KMS-11 (cell line): ENCODE data around the gene ZNF333.

Experiments
- H2AFZ ChIP-seq: fragments of 200-600 bp; sonication (generic); 2 replicates; pipeline ENCODE4 v1.6.1; 2016; ENCODE audit warnings: antibody characterized with exemption, mixed run types, low read depth
- H3K27ac ChIP-seq: fragments of 200-600 bp; sonication (generic); 2 replicates; pipeline ENCODE4 v1.6.1; 2016; ENCODE audit warnings: mild to moderate bottlenecking, mixed run types
- H3K27me3 ChIP-seq: fragments of 200-600 bp; sonication (generic); 2 replicates; pipeline ENCODE4 v1.6.1; 2017; ENCODE audit warnings: mild to moderate bottlenecking, low read depth, mixed run types, moderate library complexity; ENCODE audit not compliant: insufficient read depth
- H3K36me3 ChIP-seq: fragments of 200-600 bp; sonication (generic); 2 replicates; pipeline ENCODE4 v1.6.1; 2017; ENCODE audit warnings: mild to moderate bottlenecking, mixed run types; ENCODE audit not compliant: insufficient read depth
- H3K4me1 ChIP-seq: fragments of 200-600 bp; sonication (generic); 2 replicates; pipeline ENCODE4 v1.6.1; 2016; ENCODE audit warnings: mild to moderate bottlenecking, low read depth, mixed run types; ENCODE audit not compliant: poor library complexity, severe bottlenecking
- H3K4me2 ChIP-seq: fragments of 200-600 bp; sonication (generic); 2 replicates; pipeline ENCODE4 v1.7.0; 2016; ENCODE audit warnings: mild to moderate bottlenecking, mixed run types
- H3K4me3 ChIP-seq: fragments of 200-600 bp; sonication (generic); IDR thresholded peaks from 2 replicates; pipeline ENCODE4 v1.6.1; 2017; ENCODE audit warnings: low read depth, low read length, mixed read lengths; ENCODE audit not compliant: insufficient read depth
- H3K79me2 ChIP-seq: fragments of 200-600 bp; sonication (generic); 2 replicates; pipeline ENCODE4 v1.6.1; 2016; ENCODE audit warnings: low read depth, mixed run types; ENCODE audit not compliant: insufficient read depth
- H3K9ac ChIP-seq: fragments of 200-600 bp; sonication (generic); 2 replicates; pipeline ENCODE4 v1.6.1; 2016; ENCODE audit warnings: mild to moderate bottlenecking, mixed run types
- H4K20me1 ChIP-seq: fragments of 200-600 bp; sonication (generic); 2 replicates; pipeline ENCODE4 v1.6.1; 2016; ENCODE audit warnings: mild to moderate bottlenecking, mixed run types; ENCODE audit not compliant: insufficient read depth
- CTCF ChIP-seq: fragments of 200-600 bp; sonication (generic); conservative IDR thresholded peaks from 2 replicates; pipeline ENCODE4 v1.6.1; 2017; ENCODE audit warnings: low read depth, mild to moderate bottlenecking, antibody characterized with exemption, low read length, moderate library complexity, mixed read lengths

The ZNF333 gene

GRCh38 chr19:14722127-14722526, 32.3 kb downstream of the ZNF333 start:
- H3K4me1 ChIP-seq: no peaks in the 10 kb centered on the region
- H3K36me3 ChIP-seq: no peaks in the 10 kb centered on the region
- H3K27me3 ChIP-seq: peaks cover 4% of the 10 kb centered on the region; the same call in 1 of the 2 replicates

GRCh38 chr19:14728595-14728994, 38.7 kb downstream of the ZNF333 start:
- Histone ChIP-seq H3K4me1 (no peaks in the 10 kb centered on the region), H3K27me3 (peaks cover 4% of the 10 kb centered on the region; the same call in 1 of the 2 replicates), H3K36me3 (no peaks in the 10 kb centered on the region), H2AFZ (no peak overlapping the region), H3K79me2 (no peaks in the 10 kb centered on the region), H3K4me2 (no peak overlapping the region), H4K20me1 (no peaks in the 10 kb centered on the region), H3K27ac (no peak overlapping the region), H3K4me3 (no peak overlapping the region), H3K9ac (no peak overlapping the region)
- TF ChIP-seq CTCF: no peak

More at GRCh38 chr19:14722127-14722526, 32.3 kb downstream of the ZNF333 start:
- Histone ChIP-seq H3K4me2 (no peak overlapping the region), H3K9ac (no peak overlapping the region), H2AFZ (no peak overlapping the region), H3K4me3 (no peak overlapping the region), H3K27ac (no peak overlapping the region), H3K79me2 (no peaks in the 10 kb centered on the region), H4K20me1 (no peaks in the 10 kb centered on the region)
- no peak for TF ChIP-seq CTCF

GRCh38 chr19:14731200-14731599, 41.4 kb downstream of the ZNF333 start:
- Histone ChIP-seq H3K4me1 (no peaks in the 10 kb centered on the region), H3K4me2 (no peak overlapping the region), H3K27ac (no peak overlapping the region), H3K4me3 (no peak overlapping the region), H3K9ac (no peak overlapping the region), H2AFZ (no peak overlapping the region), H4K20me1 (no peaks in the 10 kb centered on the region), H3K36me3 (no peaks in the 10 kb centered on the region), H3K27me3 (peaks cover 6% of the 10 kb centered on the region; the same call in 1 of the 2 replicates), H3K79me2 (no peaks in the 10 kb centered on the region)
- TF ChIP-seq CTCF: no peak

GRCh38 chr19:14732510-14732909, 42.7 kb downstream of the ZNF333 start:
- no peaks in the 10 kb centered on the region for H3K36me3 ChIP-seq
- no peak overlapping the region for H3K9ac ChIP-seq
- H3K4me2 ChIP-seq: no peak overlapping the region
- H3K27ac ChIP-seq: no peak overlapping the region
- H3K79me2 ChIP-seq: no peaks in the 10 kb centered on the region
- peaks cover 6% of the 10 kb centered on the region; the same call in 1 of the 2 replicates for H3K27me3 ChIP-seq
- TF ChIP-seq CTCF: no peak
- H3K4me1 ChIP-seq: no peaks in the 10 kb centered on the region
- H2AFZ ChIP-seq: no peak overlapping the region
- H4K20me1 ChIP-seq: no peaks in the 10 kb centered on the region
- no peak overlapping the region for H3K4me3 ChIP-seq
